ENCODE measurements around the gene BDKRB1. TPM values are rescaled to one million over a fixed set of nuclear protein-coding genes. Genes with fewer than 3 reads are reported as not detected.

BDKRB1 gene
- total RNA-seq, 6 experiments from 2014 or later: 0.31 TPM; not detected in 5

DNA sequence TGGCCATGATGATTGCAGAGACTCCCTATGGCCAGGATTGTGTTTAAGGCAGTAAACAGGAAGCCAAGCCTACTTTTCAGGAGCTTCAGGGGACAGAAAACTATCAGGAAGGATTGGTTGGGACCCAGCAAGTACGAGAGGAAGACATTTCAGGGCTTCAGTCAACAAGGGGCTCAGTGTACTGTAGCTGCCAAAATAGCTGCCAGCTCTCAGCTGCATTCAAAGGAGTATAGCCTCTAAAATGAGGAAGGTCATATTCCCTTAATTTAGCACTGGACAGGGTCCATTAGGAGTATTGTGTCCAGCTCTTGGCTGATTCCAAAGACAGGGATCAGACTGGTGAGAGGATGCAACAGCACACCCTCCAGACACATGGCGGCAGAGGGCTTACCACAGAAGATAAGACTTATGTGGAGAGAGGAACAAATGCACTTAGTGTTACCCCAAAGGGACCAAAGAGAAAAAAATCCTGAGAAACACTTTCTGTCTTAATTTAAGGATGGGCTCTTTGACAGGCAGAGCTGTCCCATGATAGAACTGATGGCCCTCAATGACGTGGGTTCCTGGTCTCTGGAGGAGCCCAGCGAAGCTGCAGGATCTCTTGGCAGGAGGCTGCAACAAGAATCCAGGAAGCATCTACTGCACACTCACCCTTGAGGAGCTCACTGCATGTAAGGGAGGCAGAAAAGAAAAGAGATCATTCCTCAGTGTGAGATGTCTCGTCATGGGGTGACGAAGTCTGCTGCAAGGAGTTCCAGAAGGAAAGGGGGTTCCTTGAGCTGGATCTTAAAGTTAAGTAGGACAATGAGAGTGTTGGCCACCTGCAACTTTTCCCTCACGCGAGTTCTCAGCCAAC is 14.8 kb downstream of the BDKRB1 start:
- DNase-seq (no peak), ATAC-seq (no peak)
- no peaks in the 10 kb centered on the region for H3K9me3 ChIP-seq
- no peak overlapping the region for H3K4me3 ChIP-seq
- no peak for TF ChIP-seq POLR2A (IDR thresholded peaks at IDR 0.05)
- TF ChIP-seq, protein P1, sequence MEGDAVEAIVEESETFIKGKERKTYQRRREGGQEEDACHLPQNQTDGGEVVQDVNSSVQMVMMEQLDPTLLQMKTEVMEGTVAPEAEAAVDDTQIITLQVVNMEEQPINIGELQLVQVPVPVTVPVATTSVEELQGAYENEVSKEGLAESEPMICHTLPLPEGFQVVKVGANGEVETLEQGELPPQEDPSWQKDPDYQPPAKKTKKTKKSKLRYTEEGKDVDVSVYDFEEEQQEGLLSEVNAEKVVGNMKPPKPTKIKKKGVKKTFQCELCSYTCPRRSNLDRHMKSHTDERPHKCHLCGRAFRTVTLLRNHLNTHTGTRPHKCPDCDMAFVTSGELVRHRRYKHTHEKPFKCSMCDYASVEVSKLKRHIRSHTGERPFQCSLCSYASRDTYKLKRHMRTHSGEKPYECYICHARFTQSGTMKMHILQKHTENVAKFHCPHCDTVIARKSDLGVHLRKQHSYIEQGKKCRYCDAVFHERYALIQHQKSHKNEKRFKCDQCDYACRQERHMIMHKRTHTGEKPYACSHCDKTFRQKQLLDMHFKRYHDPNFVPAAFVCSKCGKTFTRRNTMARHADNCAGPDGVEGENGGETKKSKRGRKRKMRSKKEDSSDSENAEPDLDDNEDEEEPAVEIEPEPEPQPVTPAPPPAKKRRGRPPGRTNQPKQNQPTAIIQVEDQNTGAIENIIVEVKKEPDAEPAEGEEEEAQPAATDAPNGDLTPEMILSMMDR (IDR thresholded peaks at IDR 0.05): no peak
- WGBS (ENCODE audit: insufficient coverage, low coverage, low lambda C conversion rate, missing lambda C conversion rate): 91% methylated on average over 8 of the region's 8 CpGs
- peaks cover 0 to 11% (median 0%) of the 10 kb centered on the region in 4 donors for H3K4me1 ChIP-seq
- intact Hi-C loops (cut with DNase I): loop anchor here in 1 of 2 donors (5.0 to 10.0 kb wide), 2 partner anchors 168 to 276 kb away; no protein-coding TSS in a partner anchor
- no peaks in the 10 kb centered on the region for H3K27me3 ChIP-seq
- H3K27ac ChIP-seq: no peak overlapping the region
- H3K36me3 ChIP-seq: no peaks in the 10 kb centered on the region

DNA sequence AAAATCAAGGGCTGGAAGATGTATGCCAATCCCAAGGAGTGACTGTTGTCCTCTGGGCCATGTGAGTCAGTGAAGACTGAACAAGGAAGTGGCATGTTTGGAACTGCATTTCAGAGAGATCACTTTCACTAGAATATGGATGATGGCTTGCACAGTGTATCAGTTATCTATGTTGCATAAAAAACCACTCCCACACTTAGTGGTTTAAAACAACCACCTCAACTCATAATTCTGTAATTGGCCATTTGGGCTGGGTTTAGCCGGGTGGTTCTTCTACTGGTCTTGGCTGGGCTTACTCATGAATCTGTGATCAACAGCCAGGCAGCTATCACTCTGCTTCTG is 15.4 kb downstream of the BDKRB1 start:
- H3K4me3 ChIP-seq: no peak overlapping the region
- WGBS (ENCODE audit: insufficient coverage, low coverage, low lambda C conversion rate, missing lambda C conversion rate): no CpG with 5 or more reads among the region's 1 CpG
- H3K9me3 ChIP-seq: no peaks in the 10 kb centered on the region
- ATAC-seq (no peak), DNase-seq (no peak)
- no peak for TF ChIP-seq POLR2A (IDR thresholded peaks at IDR 0.05)
- TF ChIP-seq, protein P1 (IDR thresholded peaks at IDR 0.05): no peak
- no peak overlapping the region for H3K27ac ChIP-seq
- intact Hi-C loops (cut with DNase I): loop anchor here in 1 of 2 donors (5.0 to 10.0 kb wide), 2 partner anchors 169 to 277 kb away; no protein-coding TSS in a partner anchor
- H3K36me3 ChIP-seq: no peaks in the 10 kb centered on the region
- H3K4me1 ChIP-seq: peaks cover 0 to 11% (median 0%) of the 10 kb centered on the region in 4 donors
- no peaks in the 10 kb centered on the region for H3K27me3 ChIP-seq

DNA sequence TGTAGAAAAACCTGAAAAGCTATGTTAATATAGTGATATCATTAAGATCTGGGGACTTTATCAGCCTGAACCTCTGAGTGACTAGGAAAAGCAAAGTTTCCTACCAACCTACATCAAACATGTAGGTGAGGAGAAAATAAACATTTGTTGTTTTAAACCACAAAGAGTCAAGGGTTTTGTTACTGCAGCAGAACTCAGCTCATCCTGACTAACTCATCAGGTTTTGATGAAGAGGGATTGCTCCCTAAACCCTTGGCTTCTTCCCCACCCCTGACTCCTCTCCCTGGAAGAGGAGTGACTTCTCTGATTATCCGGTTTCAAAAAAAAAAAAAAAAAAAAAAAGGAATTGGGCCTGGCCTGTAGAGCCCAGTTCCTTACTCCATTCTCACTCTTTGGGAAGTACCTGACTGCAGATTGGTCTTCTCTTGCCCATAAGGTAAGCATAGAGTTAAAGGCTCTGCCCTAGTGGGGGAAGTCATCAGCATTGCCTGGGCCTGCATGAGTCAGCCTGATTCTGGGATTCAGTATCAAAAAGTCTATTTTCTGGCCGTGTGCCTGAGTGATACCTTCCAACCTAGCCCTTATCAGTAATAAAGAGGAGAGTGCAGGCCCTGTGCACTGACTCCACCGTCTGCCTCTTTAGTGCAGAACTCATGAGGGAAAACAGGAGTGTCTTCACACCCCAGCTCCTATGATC is 16.9 kb downstream of the BDKRB1 start:
- TF ChIP-seq POLR2A (IDR thresholded peaks at IDR 0.05): no peak
- TF ChIP-seq, protein P1 (IDR thresholded peaks at IDR 0.05): no peak
- H3K27ac ChIP-seq: no peak overlapping the region
- ATAC-seq: peak in 2 of 4 donors; percentile 25 to 66
- H3K9me3 ChIP-seq: no peaks in the 10 kb centered on the region
- H3K4me1 ChIP-seq: peaks cover 0 to 11% (median 0%) of the 10 kb centered on the region in 4 donors
- WGBS (ENCODE audit: insufficient coverage, low coverage, low lambda C conversion rate, missing lambda C conversion rate): 20% methylated on average over 2 of the region's 3 CpGs
- no peak overlapping the region for H3K4me3 ChIP-seq
- intact Hi-C loops (cut with DNase I): loop anchor here in 1 of 2 donors (5.0 to 10.0 kb wide), 2 partner anchors 171 to 278 kb away; no protein-coding TSS in a partner anchor
- peak in 1 of 3 donors; percentile 60 for DNase-seq
- H3K27me3 ChIP-seq: no peaks in the 10 kb centered on the region
- no peaks in the 10 kb centered on the region for H3K36me3 ChIP-seq

DNA sequence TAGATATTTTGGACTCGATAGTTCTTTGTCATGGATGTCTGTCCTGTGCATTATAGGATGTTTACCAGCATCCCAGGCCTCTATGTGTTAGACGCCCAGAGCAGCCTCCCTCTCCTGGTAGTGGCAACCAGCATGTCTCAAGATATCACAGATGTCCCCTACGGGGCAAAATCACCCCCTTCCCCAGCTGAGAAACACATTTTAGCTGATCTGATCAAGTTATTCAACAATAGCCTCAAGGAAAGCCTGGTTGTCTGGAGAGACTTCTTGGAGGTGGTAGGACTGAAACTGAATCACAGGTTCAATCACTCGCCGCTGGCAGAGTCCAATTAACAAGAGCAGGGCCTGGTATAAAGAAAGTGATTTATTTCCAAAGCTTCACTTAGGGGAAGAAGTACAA is 17.6 kb downstream of the BDKRB1 start:
- Histone ChIP-seq H3K9me3 (no peaks in the 10 kb centered on the region), H3K27me3 (no peaks in the 10 kb centered on the region), H3K4me1 (peaks cover 0 to 5% (median 0%) of the 10 kb centered on the region in 4 donors), H3K4me3 (no peak overlapping the region), H3K27ac (no peak overlapping the region), H3K36me3 (no peaks in the 10 kb centered on the region)
- no peak for TF ChIP-seq POLR2A (IDR thresholded peaks at IDR 0.05)
- ATAC-seq (no peak), DNase-seq (no peak)
- intact Hi-C loops (cut with DNase I): loop anchor here in 1 of 2 donors (5.0 to 10.0 kb wide), 2 partner anchors 171 to 279 kb away; no protein-coding TSS in a partner anchor
- 87% methylated on average over 5 of the region's 5 CpGs for WGBS (ENCODE audit: insufficient coverage, low coverage, low lambda C conversion rate, missing lambda C conversion rate)
